Measurements from ENCODE around the gene PHACTR4. TPM values are rescaled to one million over a fixed set of nuclear protein-coding genes. Genes with fewer than 3 reads are reported as not detected.
"Not testable (repeated sequence)": the region's sequence is repeated elsewhere in the genome, so short reads cannot be mapped to it uniquely, and the experiment has no call there.

PHACTR4 gene
- total RNA-seq, 2 donors from 2014 or later: 38.9 to 45.0 TPM

GRCh38 chr1:28380394-28380793 lies 10.9 kb downstream of the PHACTR4 start:
- Histone ChIP-seq H3K4me3 (no peak overlapping the region), H3K27ac (no peak overlapping the region), H3K27me3 (replicated peaks; ENCODE audit: insufficient read depth) (no peaks in the 10 kb centered on the region), H3K36me3 (no peaks in the 10 kb centered on the region), H3K4me1 (replicated peaks) (no peaks in the 10 kb centered on the region), H3K9me3 (no peaks in the 10 kb centered on the region)
- no peak for DNase-seq (ENCODE audit: low spot score)
- WGBS: 79% methylated on average over 1 of the region's 1 CpG
- TF ChIP-seq POLR2AphosphoS5 (IDR thresholded peaks at IDR 0.05) (no peak), CTCF (IDR thresholded peaks at IDR 0.05) (no peak), POLR2A (IDR thresholded peaks at IDR 0.05) (no peak)
- intact Hi-C loops (cut with DNase I): no loop called here

- H3K4me3 ChIP-seq; H3K9me3 ChIP-seq; H3K27ac ChIP-seq; H3K4me1 ChIP-seq (replicated peaks); H3K36me3 ChIP-seq; DNase-seq (ENCODE audit: low spot score); H3K27me3 ChIP-seq (replicated peaks; ENCODE audit: insufficient read depth); intact Hi-C loops (cut with DNase I): not testable (repeated sequence)
- WGBS: 94% methylated on average over 4 of the region's 4 CpGs
These were observed 14.2 kb downstream of the PHACTR4 start for GRCh38 chr1:28383785-28384184.

- Histone ChIP-seq H3K27me3 (replicated peaks; ENCODE audit: insufficient read depth) (no peaks in the 10 kb centered on the region), H3K27ac (no peak overlapping the region), H3K4me1 (replicated peaks) (no peaks in the 10 kb centered on the region), H3K9me3 (no peaks in the 10 kb centered on the region), H3K36me3 (no peaks in the 10 kb centered on the region), H3K4me3 (no peak overlapping the region)
- no peak for DNase-seq (ENCODE audit: low spot score)
- TF ChIP-seq POLR2A (IDR thresholded peaks at IDR 0.05) (no peak), CTCF (IDR thresholded peaks at IDR 0.05) (no peak), POLR2AphosphoS5 (IDR thresholded peaks at IDR 0.05) (no peak)
- intact Hi-C loops (cut with DNase I): no loop called here
- WGBS: 82% methylated on average over 6 of the region's 6 CpGs
These were observed 22.6 kb downstream of the PHACTR4 start for GRCh38 chr1:28392027-28392652.

- 67% methylated on average over 1 of the region's 1 CpG for WGBS
- Histone ChIP-seq H3K27me3 (replicated peaks; ENCODE audit: insufficient read depth) (no peaks in the 10 kb centered on the region), H3K4me3 (no peak overlapping the region), H3K4me1 (replicated peaks) (no peaks in the 10 kb centered on the region), H3K27ac (no peak overlapping the region), H3K36me3 (no peaks in the 10 kb centered on the region), H3K9me3 (no peaks in the 10 kb centered on the region)
- intact Hi-C loops (cut with DNase I): no loop called here
- no peak for DNase-seq (ENCODE audit: low spot score)
- TF ChIP-seq CTCF (IDR thresholded peaks at IDR 0.05) (no peak), POLR2AphosphoS5 (IDR thresholded peaks at IDR 0.05) (no peak)
These were observed 24.6 kb downstream of the PHACTR4 start for GRCh38 chr1:28394136-28394535.

- no peak overlapping the region for H3K4me3 ChIP-seq
- no peak for TF ChIP-seq CTCF (IDR thresholded peaks at IDR 0.05)
- no peak for TF ChIP-seq POLR2AphosphoS5 (IDR thresholded peaks at IDR 0.05)
- no peak for TF ChIP-seq POLR2A (IDR thresholded peaks at IDR 0.05)
These were observed 25.6 kb downstream of the PHACTR4 start for GRCh38 chr1:28395181-28395580.

More at GRCh38 chr1:28395181-28395580, 25.6 kb downstream of the PHACTR4 start:
- DNase-seq (ENCODE audit: low spot score): no peak
- no peaks in the 10 kb centered on the region for H3K9me3 ChIP-seq
- H3K36me3 ChIP-seq: no peaks in the 10 kb centered on the region
- WGBS: 57% methylated on average over 4 of the region's 4 CpGs
- no peak overlapping the region for H3K27ac ChIP-seq
- no peaks in the 10 kb centered on the region for H3K4me1 ChIP-seq (replicated peaks)
- H3K27me3 ChIP-seq (replicated peaks; ENCODE audit: insufficient read depth): no peaks in the 10 kb centered on the region
- intact Hi-C loops (cut with DNase I): no loop called here
